ENCODE results near the gene HLA-B. TPM values are rescaled to one million over a fixed set of nuclear protein-coding genes. Genes with fewer than 3 reads are reported as not detected.

Gene HLA-B
- polyA plus RNA-seq, 12 donors: 106 to 262 (median 145) TPM; not detected in 1

GRCh38 chr6:31354864-31355582 is 2.0 kb downstream of the HLA-B start:
- DNase-seq: no peak

GRCh38 chr6:31354158-31354863 is 2.7 kb downstream of the HLA-B start:
- DNase-seq: no peak

GRCh38 chr6:31353384-31353945 is 3.5 kb downstream of the HLA-B start:
- DNase-seq: no peak

GRCh38 chr6:31352683-31353383 is 4.1 kb downstream of the HLA-B start:
- no peak for DNase-seq

GRCh38 chr6:31352310-31352682 is 4.7 kb downstream of the HLA-B start:
- DNase-seq: no peak

GRCh38 chr6:31351401-31352309 is 5.3 kb downstream of the HLA-B start:
- no peak for DNase-seq

GRCh38 chr6:31351033-31351380 is 6.0 kb downstream of the HLA-B start:
- DNase-seq: no peak

- no peak for DNase-seq
Observed at GRCh38 chr6:31350196-31351032, 6.6 kb downstream of the HLA-B start.

GRCh38 chr6:31349301-31349700 is 7.7 kb downstream of the HLA-B start:
- DNase-seq: no peak

- DNase-seq: no peak
Observed at GRCh38 chr6:31345026-31345730, 11.8 kb downstream of the HLA-B start.

- no peak for DNase-seq
Observed at GRCh38 chr6:31340228-31340627, 16.8 kb downstream of the HLA-B start.

GRCh38 chr6:31339210-31339609 is 17.8 kb downstream of the HLA-B start:
- no peak for DNase-seq

GRCh38 chr6:31336896-31337496 is 20.0 kb downstream of the HLA-B start:
- DNase-seq: no peak

- DNase-seq: no peak
Observed at GRCh38 chr6:31332637-31333602, 24.1 kb downstream of the HLA-B start.

- no peak for DNase-seq
Observed at GRCh38 chr6:31328355-31328960, 28.5 kb downstream of the HLA-B start.

- no peak for DNase-seq
Observed at GRCh38 chr6:31321820-31322219, 35.2 kb downstream of the HLA-B start.

GRCh38 chr6:31321005-31321707 is 35.8 kb downstream of the HLA-B start:
- no peak for DNase-seq

Data from muscle of arm (tissue), 12 donors.